ENCODE measurements around the gene SYTL1.
"Not testable (repeated sequence)": the region's sequence is repeated elsewhere in the genome, so short reads cannot be mapped to it uniquely, and the experiment has no call there.

The SYTL1 gene

DNA sequence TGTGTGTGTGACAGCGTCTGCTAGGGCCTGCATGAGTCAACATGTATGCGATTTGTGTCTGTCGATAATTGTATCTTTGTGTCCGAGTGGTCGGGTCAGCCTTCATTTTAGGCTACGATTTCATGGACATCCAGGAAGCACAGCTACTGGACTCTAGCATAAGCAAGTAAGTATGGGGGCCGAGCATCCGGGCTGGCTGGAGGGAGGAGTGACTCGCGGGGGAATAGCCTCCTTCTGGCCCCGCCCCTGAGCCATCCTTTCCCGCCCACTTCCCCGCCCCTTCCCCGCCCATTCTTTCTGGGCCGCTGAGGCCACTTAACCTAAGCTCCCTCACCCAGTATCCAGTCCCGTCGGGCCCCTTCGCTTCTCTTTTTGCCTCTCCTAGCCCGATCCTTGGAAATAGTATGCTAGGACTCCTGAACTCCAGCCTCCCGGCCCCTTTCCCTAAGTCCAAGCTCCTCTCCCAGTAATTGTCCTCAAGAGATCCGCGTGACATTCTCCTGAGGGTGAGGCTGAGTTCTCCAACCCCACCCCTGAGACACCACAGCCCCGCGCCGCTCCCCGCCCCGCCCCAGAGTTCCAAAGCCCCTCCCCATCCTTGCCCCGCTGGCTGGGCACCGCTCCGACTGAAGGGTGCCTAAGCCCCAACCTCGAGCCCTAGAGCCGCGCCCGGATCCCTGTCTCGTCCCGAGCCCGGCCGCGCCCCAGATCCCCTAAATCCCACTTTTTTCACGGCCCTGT is 23.7 kb downstream of the SYTL1 start:
- DNase-seq: peak; percentile 95

DNA sequence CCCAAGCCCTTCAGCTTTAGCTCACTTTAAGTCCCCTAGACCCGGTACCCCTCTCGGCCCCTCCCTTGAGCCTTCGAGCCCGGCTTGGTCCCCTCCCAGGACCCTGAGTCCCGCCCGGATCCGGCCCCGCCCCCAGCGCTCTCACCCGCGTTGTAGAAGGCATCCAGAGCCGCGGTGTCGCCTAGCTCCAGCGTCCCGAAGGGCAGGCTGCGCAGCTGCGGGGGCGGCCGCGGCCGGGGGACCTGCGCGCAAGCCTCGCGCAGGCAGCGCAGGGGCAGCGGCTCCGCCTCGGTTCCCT is 24.2 kb downstream of the SYTL1 start:
- DNase-seq: peak; percentile 88

DNA sequence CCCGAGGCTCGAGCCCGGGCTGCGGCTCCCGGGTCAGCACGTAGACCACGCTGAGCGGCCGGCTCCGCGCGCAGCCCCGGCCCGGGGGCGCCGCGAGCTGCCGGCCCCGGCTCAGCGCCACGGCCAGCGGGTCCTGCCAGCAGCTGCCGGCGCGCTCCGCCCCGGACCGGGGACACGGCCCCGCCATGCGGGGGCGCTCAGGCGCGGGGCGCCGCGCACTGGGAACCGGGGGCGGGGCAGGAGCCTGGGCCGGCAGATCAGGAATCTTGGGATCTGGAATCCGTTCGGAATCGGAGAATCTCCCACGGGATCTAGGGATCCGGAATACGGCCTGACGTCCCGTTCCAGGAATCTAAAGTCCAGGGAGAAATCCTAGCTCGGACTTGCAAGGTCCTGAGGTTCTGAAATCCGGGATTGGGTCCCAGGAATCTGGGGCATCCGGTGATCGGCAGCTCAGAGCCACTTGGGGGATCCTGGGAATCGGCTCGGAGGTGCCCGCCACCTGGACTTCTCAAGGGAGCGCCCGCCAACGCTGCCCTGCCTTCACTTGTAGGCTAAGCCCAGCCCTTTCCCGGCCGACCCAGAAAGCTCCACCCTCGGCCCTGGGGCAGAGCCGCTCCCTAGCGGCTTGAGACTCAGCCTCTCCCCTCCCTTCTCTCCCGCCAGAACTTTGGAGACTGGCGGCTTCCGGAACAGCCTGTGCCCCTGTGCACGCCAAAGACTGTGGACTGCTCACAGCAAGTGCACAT is 24.8 kb downstream of the SYTL1 start, which contains the start of gene MAP3K6:
Gene MAP3K6, minus strand, starts transcription at position 551 of the 749 bp plus-strand sequence. Its CDS starts 364 bp downstream, at position 187.
- peak; percentile 87 for DNase-seq

DNA sequence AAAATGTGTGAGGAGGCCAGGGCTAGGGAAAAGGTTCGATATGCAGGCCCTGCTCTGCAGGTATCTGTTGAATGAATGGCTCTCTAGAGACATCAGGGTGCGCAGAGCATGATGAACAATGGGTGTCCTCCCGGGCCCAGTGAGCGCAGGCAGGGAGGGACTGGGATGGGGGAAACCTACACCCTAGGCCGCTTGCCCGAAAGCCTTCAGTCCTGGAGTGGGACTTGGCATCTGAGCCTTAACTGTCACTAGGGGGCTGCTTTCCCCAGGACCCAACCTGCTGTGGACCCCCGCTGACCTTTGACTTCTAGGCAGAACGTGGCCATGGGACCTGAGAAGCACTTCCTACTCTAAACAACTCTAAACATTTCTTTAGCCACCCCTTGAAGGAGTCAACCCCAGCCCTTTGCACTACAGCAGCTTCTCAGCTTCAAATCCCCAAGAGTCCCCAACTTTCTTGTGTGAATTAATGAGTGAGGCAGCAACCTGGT is 25.4 kb downstream of the SYTL1 start:
- no peak for DNase-seq

DNA sequence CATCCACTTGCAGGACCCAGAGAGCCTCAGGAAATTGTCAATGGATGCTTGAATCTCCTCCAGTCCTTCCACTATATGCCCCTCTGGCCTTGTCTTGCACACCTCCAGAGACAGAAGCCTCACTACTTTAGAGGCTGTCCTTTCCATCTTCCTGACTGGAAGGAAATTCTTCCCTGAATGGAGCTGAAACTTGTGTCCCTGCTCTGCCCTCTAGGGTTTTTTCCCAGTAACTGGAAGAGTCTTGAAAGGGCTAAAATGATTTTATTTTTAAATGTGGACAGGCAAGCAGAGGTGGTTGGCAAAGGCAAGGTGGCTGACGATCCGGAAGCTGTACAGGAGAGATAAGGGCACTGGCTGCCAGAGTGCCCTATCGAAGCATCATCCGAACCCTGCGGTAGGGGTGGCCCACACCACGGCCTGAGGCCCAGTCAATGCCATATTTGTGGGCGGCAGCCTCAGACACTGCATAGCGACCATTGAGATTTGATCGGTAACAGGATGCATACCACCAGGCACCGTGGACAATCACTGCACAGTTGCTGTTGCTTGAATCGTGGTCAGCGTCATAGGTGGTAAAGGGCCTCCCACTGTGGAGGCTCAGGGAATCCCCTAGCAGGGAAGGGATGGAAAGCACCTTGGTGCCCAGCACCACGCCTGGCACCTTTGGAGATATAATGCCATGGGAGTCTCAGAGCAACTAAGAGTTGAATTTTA is 27.2 kb downstream of the SYTL1 start:
- no peak for DNase-seq

DNA sequence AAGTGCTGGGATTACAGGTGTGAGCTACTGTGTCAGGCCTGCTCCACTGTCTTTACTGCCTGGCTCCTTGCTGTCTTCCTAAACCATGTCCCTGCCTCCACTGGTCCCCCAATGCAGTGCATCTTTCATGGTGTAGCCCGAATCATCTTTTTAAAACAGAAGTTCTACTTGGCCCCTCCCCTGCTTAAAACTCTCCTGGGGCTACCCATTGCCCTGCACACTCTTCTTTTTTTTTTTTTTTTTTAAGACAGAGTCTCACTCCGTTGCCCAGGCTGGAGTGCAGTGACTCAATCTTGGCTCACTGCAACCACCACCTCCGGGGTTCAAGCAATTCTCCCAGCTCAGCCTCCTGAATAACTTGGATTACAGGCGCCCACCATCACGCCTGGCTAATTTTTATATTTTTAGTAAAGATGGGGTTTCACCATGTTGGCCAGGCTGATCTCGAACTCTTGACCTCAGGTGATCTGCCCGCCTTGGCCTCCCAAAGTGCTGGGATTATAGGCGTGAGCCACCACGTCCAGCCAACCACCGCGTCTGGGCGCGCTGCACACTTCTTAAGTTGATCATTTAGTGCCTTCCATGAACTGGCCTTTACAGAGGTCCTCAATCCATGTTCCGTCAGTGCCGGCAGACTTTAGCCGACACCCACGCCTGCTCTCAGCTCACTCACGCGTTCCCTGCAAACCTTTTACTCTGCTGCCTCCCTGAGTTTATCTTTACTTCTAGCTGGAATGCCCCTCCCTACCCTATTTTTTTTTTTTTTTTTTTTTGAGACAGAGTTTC is 30.4 kb downstream of the SYTL1 start:
- no peak for DNase-seq

DNA sequence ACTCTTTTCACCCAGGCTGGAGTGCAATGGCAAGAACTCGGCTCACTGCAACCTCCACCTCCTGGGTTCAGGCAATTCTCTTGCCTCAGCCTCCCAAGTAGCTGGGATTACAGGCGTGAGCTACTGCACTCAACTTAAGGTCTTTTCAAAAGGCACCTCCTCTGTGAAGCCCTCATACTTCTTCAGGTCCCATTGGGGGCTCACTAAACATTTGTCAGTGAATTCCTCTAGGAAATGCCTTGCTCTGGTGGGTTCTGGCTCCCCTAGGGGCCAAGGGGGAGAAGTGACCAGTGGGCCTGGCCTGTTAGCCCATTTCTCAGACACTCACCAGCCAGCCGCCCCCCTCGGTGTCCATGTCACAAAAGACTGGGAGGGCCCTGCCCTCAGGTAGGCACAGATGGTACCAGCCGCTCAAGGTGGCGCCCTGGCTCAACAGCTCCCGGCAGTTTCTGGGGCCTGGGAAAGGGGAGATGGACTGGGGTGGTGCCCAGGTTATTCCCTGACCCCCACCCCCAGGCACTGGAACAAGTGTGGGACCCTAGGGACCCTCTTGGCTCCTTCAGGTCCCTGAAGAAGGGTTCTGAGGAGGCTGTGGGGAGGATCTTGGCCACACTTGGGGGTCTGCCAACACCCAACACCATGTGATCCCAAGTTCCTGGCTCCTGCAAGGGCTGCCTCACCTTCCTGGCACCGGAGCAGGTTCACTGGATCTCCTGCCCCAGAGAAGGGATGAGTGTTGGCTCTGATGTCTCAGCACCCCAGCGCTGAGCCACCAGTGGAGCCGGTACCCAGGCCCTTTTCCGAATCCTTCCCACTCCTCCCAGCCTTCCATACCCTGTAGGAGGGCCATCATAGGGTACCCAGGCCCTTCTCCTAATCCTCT is 31.2 kb downstream of the SYTL1 start:
- DNase-seq: no peak

DNA sequence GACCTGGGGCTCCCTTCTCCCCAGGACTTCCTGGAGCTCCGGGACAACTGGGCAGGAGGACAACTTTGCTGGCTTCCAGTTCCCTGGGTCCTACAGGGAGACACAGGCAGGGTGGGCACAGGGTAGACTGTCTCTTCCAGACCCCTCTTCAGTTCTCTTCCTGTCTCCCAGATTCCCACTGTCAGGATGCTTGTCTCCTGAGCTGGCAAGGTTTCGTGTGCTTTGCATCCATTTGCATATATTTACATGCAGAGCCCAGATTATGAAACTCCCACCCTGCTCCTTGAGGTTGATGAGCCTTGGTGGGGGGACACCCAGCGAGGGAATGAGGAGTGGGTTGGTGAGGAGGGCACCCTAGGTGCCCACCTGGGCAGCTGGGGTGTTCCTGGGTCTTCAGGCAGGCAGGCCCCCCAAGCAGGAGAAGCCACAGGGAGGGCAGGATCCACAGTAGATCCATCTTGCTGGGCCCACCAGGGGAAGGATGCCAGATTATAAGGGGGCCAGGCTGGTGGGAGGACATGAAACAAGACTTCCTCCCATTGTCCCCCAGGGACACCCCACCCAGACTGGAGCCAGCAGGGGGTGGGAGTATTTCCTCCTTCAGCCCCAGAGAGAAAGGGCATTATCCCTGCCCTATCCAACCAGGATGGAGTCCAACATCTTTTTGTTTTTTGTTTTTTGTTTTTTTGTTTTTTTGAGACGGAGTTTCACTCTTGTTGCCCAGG is 32.7 kb downstream of the SYTL1 start, which contains the start of gene FCN3:
Gene FCN3, minus strand, starts transcription at position 463 of the 725 bp plus-strand sequence. Its CDS starts 6 bp downstream, at position 457.
- no peak for DNase-seq

DNA sequence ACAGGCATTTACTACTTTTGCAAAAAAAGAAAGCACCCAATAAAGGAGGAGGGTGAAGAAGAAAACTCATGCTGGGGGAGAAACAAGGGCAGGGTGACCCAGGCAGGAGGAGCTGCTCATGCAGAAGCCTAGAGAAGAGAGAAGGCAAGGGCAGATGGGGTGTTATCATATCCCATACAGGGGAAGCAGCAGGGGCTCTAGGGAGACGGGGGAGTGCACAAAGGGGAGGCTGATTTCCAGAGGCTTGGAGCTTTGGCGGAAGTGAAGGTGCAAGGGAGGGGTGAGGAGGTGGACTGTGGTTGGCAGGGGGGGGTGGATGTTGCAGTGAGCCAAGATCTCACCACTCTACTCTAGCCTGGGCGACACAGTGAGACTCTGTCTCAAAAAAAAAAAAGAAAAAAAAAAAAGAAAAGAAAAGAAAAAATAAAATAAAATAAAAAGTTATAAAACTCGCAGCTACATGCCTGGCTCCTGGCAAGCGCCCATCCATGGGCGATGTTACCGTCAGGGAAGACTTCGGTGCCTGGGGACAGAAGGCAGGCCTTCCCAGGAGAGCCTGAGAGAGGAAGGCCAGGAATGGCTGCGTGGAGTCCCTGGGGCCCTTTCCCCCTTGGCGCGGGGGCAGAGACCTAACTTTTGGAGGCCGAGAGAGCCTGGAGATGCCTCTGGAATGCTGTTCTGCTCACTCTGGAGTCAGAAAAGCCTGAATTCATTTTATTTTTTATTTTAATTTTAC is 36.1 kb downstream of the SYTL1 start:
- no peak for DNase-seq

DNA sequence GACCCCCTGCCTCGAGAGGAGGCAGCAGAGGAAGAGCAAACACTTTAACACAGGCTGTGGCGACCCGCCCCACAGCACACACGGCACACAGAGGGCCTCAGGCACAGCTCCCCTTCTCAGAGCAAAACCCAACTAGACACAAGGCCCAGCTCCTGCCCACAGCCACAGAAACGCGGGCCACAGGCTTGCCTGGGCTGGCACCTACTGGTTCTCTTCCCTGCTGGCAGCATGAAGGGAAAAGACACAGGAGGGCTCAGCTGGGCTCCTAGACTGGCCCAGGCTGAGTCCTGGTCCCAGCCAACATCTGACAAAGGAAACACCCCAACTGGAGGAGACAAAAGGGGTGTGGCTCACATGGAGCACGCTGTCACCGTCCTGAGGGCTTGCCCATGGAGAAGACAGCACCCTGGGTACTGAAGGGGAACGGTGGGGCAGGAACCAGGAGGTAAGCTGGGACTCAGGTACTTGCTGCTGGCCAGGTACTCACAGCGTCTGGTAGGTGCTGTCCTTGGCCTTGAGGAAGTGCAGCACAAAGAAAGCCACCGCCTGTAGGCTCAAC is 37.8 kb downstream of the SYTL1 start:
- no peak for DNase-seq

DNA sequence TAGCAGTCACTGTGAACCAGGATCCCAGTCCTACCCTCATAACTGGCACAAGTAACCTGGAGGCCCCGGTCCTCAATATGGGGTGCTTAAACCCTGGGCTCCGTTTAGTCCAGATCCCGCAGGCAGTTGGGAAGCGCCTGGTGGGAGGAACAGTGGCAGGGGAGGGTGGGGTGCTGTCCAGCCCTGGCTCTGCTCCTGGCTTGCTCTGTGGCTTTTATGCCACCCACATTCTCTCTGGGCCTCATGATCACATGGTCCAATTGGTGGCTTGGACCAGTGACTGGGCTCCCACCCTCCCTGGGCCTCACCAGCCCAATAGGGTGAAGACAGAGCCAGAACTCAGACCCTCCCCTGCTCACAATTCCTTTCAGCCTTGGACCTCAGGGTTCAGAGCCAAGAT is 38.4 kb downstream of the SYTL1 start:
- DNase-seq: no peak

DNA sequence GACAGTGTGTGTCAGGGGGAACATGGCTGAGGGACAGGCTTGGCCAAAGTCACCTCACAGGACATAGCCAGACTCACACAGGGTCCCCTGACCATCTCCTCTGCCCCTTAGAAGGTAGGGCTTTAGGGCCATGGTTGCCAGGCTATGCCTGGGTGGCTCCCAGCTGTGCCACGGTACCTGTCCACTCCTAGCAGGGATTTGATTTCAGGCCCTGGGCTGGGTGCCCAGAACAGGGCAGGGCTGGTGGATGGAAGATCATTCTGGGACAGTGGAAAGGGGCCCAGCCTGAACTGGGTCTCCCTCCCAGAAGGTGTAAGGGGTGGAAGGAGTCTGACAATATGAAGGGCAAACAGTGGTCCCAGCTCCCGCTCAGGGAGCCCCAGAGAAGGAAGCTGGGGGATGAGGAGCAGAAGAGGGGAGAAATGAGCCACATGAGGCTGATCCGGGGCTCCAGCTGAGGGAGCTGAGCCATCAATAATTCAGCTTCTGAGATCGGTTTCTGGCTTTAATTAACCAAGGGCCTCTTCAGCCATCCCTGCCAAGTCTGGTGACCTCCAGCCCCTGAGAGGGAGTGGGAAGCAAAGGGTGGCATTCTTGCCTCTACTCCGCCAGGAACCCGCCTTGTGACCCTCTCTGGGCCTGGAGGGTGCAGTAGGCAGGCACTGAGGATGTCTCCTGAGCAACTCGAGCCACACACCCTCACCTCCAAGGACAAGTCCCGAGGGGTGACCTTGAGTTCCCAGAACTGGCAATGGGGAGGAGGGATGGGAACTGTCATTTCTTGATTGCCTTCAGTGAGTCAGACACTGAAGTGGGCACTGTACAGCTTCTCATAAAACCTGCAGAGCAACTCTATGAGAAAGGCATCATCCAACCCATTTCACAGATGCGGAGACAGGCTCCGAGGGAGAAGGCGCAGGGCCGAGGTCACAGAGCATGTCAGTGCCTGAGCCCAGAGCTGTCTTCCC is 39.2 kb downstream of the SYTL1 start:
- no peak for DNase-seq

DNA sequence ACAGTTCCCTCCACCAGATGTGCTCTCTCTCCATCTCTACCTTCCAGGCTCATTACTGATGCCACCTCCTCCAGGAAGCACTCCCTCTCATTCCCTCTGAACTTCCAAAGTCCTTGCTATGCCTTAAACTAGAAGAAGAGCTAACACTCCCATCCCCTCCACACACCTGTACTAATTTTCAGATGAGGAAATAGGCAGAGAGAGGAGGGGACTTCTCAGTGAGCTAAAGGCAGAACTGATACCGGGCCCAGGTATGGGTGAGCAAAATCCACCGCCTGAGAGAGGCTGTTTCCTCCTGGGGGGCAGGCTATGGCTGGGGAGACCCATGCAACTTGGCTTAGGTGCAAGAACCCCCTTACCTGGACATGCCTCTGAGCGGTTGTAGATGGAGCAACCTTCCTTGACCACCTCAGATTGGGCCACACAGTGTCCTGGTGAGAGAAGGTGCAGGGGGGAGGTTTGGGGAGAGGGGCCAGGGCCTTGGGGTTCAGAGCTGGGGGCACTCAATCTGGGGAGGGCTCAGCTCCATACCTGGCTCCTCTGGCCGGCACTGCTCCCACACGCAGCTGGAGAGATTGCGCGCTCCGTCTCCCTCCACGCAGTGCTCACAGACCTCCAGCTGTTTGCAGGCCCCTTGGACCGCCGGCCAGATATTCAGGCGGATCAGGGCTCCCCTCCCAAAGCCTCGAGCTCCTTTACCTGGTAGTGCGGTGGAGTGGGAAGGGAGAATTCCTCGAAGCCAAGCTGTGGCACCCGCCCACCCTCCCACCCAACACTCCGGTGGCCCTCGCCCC is 40.3 kb downstream of the SYTL1 start:
- DNase-seq: no peak

DNA sequence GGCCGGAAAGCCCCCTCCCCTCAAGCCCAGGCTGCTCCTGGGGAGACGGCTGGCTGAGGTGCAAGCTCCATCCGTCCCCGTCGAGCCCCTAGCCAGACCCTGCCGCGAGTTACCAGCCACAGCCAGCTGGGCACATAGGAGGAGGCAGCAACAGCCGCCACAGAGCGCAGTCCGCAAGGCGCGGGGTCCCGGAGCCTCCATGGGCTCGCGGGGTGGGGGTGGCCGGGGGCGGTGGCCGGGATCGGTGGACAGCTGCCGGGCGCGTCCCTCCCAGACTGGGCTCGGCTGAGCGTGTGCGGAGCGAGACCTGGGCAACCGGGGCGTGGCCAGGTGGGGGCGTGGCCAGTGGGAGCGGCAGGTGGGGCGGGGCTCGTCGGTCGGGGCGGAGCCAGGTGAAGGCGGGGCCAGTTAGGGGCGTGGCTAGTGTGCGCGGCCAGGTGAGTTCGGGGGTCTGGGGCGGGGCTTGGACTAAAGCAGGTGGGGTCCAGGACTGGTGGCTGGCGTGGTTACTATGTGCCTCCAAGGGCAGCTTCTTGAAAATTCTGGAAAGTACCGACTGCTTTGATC is 41.3 kb downstream of the SYTL1 start, which contains the start of gene CD164L2:
Gene CD164L2, minus strand, starts transcription at position 295 of the 567 bp plus-strand sequence. Its CDS starts 94 bp downstream, at position 201.
- no peak for DNase-seq

DNA sequence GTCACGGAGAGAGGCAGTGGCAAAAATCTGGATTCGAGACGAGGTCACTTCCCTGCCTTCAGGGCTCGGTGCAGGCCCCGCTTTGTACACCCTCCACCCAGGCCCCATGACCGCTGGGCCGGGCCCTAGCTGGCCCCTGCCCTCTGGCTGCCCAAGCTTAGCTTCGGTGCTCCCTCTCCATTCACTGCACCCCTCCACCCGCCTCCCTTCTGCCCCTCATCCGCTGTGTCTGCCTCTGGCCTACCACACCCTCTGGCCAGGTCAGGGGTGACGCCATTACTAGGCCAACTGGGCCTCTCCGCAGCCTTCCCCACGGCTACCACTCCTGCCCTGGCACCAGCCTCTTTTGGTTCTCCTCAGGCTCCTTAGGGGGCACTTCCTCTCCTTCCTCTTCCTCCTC is 41.8 kb downstream of the SYTL1 start:
- no peak for DNase-seq

DNA sequence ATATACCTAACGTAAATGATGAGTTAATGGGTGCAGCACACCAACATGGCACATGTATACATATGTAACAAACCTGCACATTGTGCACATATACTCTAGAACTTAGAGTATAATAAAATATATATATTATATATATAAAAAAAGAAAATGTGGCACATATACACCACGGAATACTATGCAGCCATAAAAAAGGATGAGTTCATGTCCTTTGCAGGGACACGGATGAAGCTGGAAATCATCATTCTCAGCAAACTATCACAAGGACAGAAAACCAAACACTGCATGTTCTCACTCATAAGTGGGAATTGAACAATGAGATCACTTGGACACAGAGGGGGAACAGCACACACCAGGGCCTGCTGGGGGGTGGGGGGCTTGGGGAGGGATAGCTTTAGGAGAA is 43.0 kb downstream of the SYTL1 start:
- not testable (repeated sequence) for DNase-seq

DNA sequence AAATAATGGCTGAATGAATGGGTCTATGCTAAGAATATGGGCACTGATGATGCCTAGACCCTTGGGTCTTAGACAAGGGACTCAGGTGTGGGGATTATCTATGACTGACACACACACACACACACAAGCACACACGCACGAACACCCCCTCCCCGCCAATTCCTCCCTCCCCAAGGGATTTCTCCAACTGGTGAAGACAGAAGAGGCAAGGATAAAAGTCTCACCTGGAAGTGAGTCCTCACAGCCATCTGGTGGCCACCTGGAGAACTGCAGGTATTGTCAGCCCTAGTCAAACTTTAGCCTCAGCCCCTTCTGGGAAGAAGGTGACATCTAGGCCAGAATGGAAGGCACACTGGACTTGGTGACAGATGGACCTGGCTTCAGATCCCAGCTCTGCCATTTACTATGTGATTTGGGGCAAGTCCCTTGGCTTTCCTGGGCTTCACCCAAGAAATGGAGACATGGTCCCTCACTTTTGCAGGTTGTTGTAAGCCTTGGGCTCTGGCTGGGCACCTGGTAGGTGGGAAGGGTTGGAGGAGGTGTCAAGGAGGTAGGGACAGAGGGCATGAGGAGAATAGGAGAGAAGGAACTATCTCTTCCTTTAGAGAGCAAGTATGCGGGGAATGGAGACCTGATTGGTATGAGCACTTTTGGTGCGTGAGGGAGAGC is 46.6 kb downstream of the SYTL1 start:
- no peak for DNase-seq
